Fibroblast of lung (primary cell): ENCODE results near the gene OMD.

Experiments
- EZH2 ChIP-seq: IDR thresholded peaks from 2 replicates; pipeline ENCODE4 v1.5.1; 2012; ENCODE audit warnings: low read length, control low read depth, mild to moderate bottlenecking; ENCODE audit errors: missing control alignments
- TF ChIP-seq, protein P1 (sequence below), 2 donors: IDR thresholded peaks in 1 of 2; conservative IDR thresholded peaks in 1 of 2; 1 replicate in 1 of 2; 2 replicates in 1 of 2; pipeline ENCODE4 v1.5.1; 2011 to 2012; ENCODE audit warnings: low read length in 2 of 2, control low read depth in 1 of 2, inconsistent platforms in 1 of 2, low read depth in 1 of 2, mild to moderate bottlenecking in 1 of 2

- TF ChIP-seq, protein P1, sequence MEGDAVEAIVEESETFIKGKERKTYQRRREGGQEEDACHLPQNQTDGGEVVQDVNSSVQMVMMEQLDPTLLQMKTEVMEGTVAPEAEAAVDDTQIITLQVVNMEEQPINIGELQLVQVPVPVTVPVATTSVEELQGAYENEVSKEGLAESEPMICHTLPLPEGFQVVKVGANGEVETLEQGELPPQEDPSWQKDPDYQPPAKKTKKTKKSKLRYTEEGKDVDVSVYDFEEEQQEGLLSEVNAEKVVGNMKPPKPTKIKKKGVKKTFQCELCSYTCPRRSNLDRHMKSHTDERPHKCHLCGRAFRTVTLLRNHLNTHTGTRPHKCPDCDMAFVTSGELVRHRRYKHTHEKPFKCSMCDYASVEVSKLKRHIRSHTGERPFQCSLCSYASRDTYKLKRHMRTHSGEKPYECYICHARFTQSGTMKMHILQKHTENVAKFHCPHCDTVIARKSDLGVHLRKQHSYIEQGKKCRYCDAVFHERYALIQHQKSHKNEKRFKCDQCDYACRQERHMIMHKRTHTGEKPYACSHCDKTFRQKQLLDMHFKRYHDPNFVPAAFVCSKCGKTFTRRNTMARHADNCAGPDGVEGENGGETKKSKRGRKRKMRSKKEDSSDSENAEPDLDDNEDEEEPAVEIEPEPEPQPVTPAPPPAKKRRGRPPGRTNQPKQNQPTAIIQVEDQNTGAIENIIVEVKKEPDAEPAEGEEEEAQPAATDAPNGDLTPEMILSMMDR (conservative IDR thresholded peaks at IDR 0.05 in 1 of 2, IDR thresholded peaks at IDR 0.05 in 1 of 2; ENCODE audit: low read depth in 1 of 2, low read length in 2 of 2), result no peak
- TF ChIP-seq EZH2, result no peak
These were observed 51.1 kb downstream of the OMD start for GRCh38 chr9:92373167-92373566.
